Glomerular endothelial cell (primary cell): ENCODE measurements around the gene ADAMTS6. TPM values are rescaled to one million over a fixed set of nuclear protein-coding genes. Genes with fewer than 3 reads are reported as not detected.

Source experiments
- DNase-seq: peaks from one replicate; pipeline ENCODE4 v3.0.0-alpha.2; 2011; ENCODE audit warnings: low read depth, low spot score; ENCODE audit errors: extremely low read depth
- total RNA-seq: library from RNA; depleted of rRNA; stranded (reverse); fragments of >200 nt; gene quantifications from 2 replicates; pipeline ENCODE4 v1.2.3, GENCODE V29; 2015

ADAMTS6 gene
- total RNA-seq, 1 donor from 2014 or later, result 27.2 TPM

DNA sequence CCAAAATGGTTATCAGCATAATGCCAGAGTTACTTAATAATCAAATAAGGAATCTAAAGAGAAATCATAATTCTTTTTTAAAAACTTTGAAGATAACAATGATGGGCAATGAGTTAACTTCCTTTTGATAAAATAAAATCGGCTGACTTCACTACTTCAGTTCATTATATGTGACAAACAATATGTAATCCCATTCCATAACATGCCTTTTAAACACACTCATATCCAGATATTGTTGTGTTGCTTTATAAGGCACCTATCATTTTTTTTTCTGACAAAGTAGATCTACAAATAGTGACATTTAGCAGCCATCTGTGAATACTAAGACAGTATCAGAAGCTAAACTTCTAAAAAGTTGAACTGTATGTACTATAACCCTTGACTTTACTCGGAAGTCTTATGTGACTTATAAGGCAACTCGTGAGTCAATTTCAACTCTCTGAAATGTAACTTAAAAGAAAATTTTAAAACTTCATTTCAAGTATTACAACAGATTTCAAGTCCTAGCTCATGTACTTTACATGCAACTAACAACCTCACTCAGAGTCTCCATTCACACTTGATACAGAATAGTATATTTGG lies 7.5 kb downstream of the ADAMTS6 start:
- no peak for DNase-seq

GRCh38 chr5:65468633-65469032 lies 13.1 kb downstream of the ADAMTS6 start:
- DNase-seq, result no peak

GRCh38 chr5:65462139-65462705 lies 19.5 kb downstream of the ADAMTS6 start:
- no peak for DNase-seq

- DNase-seq, result no peak
Observed at GRCh38 chr5:65461490-65461889, 20.2 kb downstream of the ADAMTS6 start.

GRCh38 chr5:65459995-65460394 lies 21.7 kb downstream of the ADAMTS6 start:
- no peak for DNase-seq

- DNase-seq, result no peak
Observed at GRCh38 chr5:65455064-65455463, 26.7 kb downstream of the ADAMTS6 start.

DNA sequence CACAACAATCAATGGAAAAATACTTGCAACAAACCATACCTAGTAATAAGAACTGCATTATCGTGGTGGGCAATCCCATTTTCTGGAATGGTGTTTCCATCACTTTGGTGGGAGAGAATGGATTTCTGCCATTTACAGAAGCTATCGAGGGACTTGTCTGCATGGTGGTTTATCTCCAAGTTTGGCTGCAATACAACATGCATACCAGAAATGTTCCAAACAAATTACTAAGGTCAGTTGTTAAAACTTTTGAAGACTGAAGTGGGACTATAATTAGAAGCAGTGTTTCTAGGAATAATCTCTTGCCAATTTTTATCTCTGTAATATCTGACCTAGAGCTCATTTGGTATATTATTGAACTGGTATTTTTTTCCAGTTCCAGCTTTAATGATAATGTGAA lies 30.3 kb downstream of the ADAMTS6 start:
- no peak for DNase-seq

GRCh38 chr5:65446682-65447081 lies 35.0 kb downstream of the ADAMTS6 start:
- DNase-seq, result no peak

GRCh38 chr5:65441800-65442199 lies 39.9 kb downstream of the ADAMTS6 start:
- no peak for DNase-seq

- no peak for DNase-seq
Observed at GRCh38 chr5:65440456-65440855, 41.3 kb downstream of the ADAMTS6 start.

GRCh38 chr5:65434122-65434521 lies 47.6 kb downstream of the ADAMTS6 start:
- DNase-seq, result no peak

DNA sequence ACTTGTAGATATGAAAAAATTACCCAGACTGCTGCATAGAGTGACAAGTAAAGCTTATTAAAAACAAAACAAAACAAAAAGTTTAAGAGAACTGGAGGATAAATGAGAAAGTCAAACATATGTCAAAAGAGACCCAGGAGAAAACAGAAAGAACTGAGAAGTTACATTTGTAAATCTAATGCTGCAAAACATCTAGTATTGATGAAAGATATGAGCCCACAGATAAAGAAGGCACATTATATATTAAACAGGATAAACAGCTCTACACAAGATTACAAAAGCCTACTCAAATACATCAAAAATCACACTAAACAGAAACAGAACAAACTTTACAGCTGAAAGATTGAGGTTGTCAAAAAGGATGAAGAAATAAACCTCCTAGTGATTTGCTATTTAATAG lies 55.1 kb downstream of the ADAMTS6 start:
- DNase-seq, result no peak

GRCh38 chr5:65423623-65424022 lies 58.1 kb downstream of the ADAMTS6 start:
- no peak for DNase-seq

DNA sequence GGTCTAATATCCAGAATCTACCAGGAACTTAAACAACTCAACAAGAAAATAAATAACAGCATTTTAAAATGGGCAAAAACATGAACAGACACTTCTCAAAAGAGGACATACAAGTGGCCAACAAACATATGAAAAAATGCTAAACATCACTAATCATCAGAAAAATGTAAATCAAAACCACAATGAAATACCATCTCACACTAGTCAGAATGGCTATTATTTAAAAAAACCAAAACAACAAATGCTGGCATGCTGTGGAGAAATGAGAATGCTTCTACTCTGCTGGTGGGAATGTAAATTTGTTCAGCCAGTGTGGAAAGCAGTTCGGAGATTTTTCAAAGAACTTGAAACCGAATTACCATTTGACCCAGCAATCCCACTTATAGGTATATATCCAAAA lies 63.1 kb downstream of the ADAMTS6 start:
- no peak for DNase-seq

GRCh38 chr5:65413822-65414221 lies 67.9 kb downstream of the ADAMTS6 start:
- DNase-seq, result no peak

DNA sequence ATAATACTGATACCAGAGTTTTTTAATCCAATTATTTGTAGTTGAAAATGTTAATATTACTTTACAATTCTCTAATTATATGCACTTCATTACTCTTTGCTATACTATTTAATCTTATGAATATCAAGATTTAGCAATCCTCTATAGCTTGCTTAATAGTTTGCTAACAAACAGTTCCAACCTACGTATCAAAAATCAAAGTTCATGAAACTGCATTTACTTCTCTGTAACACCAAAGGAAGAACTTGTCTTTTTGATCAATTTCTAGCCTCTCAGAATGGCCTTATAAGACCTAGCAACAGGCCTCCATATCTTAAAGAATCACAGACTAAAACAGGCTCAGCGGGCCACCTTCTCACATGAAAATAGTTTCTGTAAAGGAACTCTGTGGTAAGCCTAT lies 68.9 kb downstream of the ADAMTS6 start:
- DNase-seq, result no peak

DNA sequence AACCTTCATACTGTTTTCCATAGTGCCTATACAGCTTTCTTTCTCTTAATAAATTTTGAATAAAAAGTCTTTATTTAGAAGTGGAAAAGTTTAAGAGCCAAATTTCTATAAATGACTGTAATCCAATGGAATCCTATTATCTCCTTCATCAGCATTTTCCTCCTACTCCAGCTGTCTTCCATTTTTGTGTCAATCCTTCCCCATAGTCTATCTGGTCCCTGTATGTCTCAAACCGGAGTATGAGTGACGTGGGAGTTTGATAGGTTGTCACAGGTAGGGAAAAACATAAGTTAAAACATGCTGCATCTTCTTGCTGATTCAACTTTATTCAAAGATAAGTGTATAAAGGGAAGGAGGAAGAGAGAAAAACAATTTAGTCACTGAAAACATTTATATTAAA lies 70.4 kb downstream of the ADAMTS6 start:
- DNase-seq, result no peak

GRCh38 chr5:65395526-65396155 lies 86.1 kb downstream of the ADAMTS6 start:
- peak; percentile 7 for DNase-seq

- DNase-seq, result no peak
Observed at GRCh38 chr5:65394087-65394486, 87.6 kb downstream of the ADAMTS6 start.

GRCh38 chr5:65391591-65391990 lies 90.1 kb downstream of the ADAMTS6 start:
- no peak for DNase-seq

DNA sequence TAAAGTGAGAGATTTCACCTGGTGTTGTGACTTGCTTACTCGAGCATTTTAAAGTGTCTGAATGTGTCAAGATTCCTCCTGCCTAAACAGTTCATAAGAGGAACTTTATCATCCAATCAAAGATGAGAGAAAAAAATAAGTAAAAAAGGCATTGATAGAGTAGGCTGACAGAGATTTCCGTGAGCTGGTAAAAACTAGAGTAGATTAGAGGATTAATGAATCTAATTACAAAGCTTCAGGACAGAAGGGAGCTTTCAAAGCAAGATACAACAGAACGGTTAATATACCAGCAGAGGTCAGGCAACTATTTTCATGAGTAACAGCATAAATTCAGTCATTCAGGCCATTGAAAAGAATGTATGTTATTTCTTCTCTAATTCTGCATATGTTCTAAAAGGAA lies 91.5 kb downstream of the ADAMTS6 start:
- no peak for DNase-seq

DNA sequence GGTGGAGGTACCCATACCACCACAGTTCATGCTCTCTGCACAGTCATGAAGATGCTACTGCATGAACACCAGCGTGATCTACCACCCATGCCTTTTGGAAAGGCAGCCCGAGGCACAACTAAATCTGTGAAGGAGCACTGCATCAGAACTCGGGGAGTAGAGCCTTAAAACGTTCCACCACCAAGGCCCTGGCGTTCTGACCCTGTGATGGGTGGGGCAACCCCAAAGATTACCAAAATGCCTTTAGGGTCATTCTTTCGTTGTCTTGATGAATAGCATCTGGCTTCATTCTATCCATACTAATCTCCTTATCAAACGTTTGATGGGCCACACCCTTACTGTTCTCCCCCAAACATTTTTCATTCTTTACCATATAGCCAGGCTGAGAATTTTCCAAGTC lies 97.9 kb downstream of the ADAMTS6 start:
- DNase-seq, result no peak

DNA sequence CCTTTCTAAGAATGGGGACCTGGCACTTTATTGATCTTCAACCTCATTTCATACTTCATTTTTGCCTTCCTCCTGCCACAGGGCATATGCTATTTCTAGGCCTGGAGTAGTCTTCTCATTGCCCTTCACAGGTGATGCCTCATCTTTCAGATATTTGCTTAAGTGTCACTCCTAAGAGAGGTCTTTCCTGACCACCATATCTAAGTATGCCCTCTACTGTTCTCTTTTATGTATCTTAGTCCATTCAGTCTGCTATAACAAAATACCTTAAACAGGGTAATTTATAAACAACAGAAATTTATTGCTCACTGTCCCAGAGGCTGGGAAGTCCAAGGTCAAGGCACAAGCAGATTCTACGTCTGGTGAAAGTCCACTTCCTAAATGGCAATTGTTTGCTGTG lies 99.1 kb downstream of the ADAMTS6 start:
- DNase-seq, result no peak
